Osteocyte (in vitro differentiated cells): ENCODE data around the gene C19orf12. TPM values are rescaled to one million over a fixed set of nuclear protein-coding genes. Genes with fewer than 3 reads are reported as not detected.

Experiments
- DNase-seq: peaks from one replicate; pipeline ENCODE4 v3.0.0; 2021; ENCODE audit warnings: mixed read lengths; ENCODE audit not compliant: unreplicated experiment; ENCODE audit errors: extremely low spot score
- H3K27ac Mint-ChIP-seq: one replicate; pipeline ENCODE4 v1.8.0; 2021; ENCODE audit warnings: mild to moderate bottlenecking, mixed read lengths; ENCODE audit not compliant: unreplicated experiment
- H3K27me3 Mint-ChIP-seq: one replicate; pipeline ENCODE4 v1.8.0; 2021; ENCODE audit warnings: mixed read lengths; ENCODE audit not compliant: unreplicated experiment
- H3K36me3 Mint-ChIP-seq: one replicate; pipeline ENCODE4 v1.8.0; 2021; ENCODE audit warnings: mixed read lengths; ENCODE audit not compliant: unreplicated experiment
- H3K4me1 Mint-ChIP-seq: one replicate; pipeline ENCODE4 v1.8.0; 2021; ENCODE audit warnings: mixed read lengths; ENCODE audit not compliant: unreplicated experiment
- H3K4me3 Mint-ChIP-seq: one replicate; pipeline ENCODE4 v1.8.0; 2021; ENCODE audit warnings: mild to moderate bottlenecking, moderate library complexity, mixed read lengths; ENCODE audit not compliant: unreplicated experiment
- H3K9me3 Mint-ChIP-seq: one replicate; pipeline ENCODE4 v1.8.0; 2021; ENCODE audit warnings: mixed read lengths; ENCODE audit not compliant: unreplicated experiment
- total RNA-seq: library from RNA; stranded (reverse); gene quantifications from 2 replicates; pipeline ENCODE4 v1.2.1, GENCODE V29; 2021
- TF ChIP-seq, protein P1 (sequence below): fragments of 200-600 bp; sonication (generic); IDR thresholded peaks from 2 replicates; pipeline ENCODE4 v1.5.0; 2021; ENCODE audit warnings: antibody characterized with exemption, mild to moderate bottlenecking, moderate library complexity

Gene C19orf12
- total RNA-seq, 1 donor from 2014 or later, result 42.7 TPM

DNA sequence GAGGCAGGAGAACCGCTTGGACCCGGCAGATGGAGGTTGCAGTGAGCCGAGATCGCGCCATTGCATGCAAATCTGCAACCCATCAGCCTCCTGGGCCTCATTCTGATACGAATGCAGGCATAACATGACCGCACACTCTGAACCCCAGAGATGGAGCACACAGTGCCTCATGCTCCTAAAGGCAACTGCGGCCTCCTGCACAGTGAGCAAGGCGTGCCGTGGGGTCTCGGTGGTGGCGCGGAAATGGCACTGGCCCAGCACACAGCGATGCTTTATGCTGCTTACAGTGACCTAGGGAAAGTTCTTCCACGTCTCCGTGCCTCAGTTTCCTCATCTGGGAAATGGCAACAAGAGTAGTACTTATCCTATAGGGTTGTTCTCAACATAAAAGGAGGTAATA, 2.0 kb upstream of the C19orf12 start:
- TF ChIP-seq, protein P1, sequence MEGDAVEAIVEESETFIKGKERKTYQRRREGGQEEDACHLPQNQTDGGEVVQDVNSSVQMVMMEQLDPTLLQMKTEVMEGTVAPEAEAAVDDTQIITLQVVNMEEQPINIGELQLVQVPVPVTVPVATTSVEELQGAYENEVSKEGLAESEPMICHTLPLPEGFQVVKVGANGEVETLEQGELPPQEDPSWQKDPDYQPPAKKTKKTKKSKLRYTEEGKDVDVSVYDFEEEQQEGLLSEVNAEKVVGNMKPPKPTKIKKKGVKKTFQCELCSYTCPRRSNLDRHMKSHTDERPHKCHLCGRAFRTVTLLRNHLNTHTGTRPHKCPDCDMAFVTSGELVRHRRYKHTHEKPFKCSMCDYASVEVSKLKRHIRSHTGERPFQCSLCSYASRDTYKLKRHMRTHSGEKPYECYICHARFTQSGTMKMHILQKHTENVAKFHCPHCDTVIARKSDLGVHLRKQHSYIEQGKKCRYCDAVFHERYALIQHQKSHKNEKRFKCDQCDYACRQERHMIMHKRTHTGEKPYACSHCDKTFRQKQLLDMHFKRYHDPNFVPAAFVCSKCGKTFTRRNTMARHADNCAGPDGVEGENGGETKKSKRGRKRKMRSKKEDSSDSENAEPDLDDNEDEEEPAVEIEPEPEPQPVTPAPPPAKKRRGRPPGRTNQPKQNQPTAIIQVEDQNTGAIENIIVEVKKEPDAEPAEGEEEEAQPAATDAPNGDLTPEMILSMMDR, result no peak
- Mint-ChIP-seq H3K9me3 (no peaks in the 10 kb centered on the region), H3K4me3 (no peak overlapping the region), H3K27me3 (peaks cover 9% of the 10 kb centered on the region), H3K27ac (no peak overlapping the region), H3K36me3 (peaks cover 2% of the 10 kb centered on the region), H3K4me1 (peaks cover 34% of the 10 kb centered on the region)
- DNase-seq, result no peak

DNA sequence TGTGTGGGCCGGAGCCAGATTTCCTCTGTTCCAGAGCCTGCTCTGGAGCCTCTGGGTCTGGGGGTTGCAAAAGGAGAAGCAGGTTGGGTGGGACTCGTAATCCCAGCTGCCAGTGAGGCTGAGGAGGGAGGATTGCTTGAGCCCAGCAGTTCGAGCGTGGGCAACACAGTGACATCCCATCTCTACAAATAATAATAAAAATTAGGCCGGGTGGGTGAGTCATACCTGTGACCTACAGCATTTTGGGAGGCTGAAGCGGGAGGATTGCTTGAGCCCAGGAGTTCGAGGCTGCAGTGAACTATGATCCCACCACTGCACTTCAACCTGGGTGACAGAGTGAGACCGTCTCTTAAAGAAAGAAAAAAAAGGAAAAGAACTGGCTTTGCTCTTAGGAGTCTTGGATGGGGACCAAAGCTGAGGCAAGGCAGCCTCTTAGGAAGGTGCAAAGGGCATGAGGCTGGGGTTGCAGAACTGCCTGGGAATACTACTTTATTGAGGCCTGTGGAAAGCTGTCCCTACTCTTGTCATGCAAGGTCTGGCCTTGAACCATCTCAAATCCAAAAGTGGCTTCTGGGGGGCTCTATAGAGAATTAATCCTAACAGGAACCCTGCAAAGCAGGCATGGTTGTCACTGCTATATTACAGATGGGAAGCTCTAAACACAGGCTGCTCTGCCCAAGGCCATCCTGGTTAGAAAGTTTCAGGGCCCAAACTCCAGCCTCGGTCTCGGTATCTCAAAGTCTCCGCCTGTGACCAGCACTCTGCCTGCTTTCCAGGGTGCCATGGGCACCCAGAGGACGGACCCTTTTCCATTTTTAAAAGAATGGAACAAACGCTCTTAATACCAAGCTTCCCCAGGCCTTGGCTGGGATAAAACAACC, 880 bp upstream of the C19orf12 start:
- Mint-ChIP-seq H3K4me3 (peak overlapping the region; percentile 85), H3K27ac (peak overlapping the region; percentile 90), H3K36me3 (peaks cover 2% of the 10 kb centered on the region), H3K27me3 (peaks cover 2% of the 10 kb centered on the region), H3K9me3 (no peaks in the 10 kb centered on the region), H3K4me1 (peaks cover 34% of the 10 kb centered on the region)
- DNase-seq, result no peak
- TF ChIP-seq, protein P1, result no peak

DNA sequence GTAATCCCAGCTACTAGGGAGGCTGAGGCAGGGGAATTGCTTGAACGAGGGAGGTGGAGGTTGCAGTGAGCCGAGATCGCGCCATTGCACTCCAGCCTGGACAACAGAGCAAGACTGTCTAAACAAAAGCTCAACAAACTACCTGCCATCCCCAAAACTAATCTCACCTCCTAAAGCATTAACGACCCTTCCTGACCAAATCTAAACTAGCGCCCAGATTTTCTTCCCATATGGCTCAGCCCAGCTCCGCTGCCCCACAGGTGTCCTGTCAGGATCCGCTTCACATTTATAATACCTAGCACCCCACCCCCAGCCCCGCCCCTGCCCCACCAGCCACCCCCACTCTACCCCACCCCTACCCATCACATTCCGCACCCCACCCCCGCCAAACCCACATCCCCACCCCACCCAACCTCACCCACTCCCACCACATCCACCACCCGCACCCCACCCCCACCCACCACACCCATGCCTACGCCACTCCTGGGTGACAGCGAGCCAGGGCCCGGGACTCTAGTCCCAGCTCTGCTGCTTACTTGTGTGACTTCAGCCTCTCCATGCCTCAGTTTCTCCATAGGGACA, 599 bp downstream of the C19orf12 start:
- Mint-ChIP-seq H3K4me3 (peak overlapping the region; percentile 85), H3K9me3 (no peaks in the 10 kb centered on the region), H3K36me3 (peaks cover 2% of the 10 kb centered on the region), H3K27me3 (no peaks in the 10 kb centered on the region), H3K27ac (peak overlapping the region; percentile 63), H3K4me1 (peaks cover 34% of the 10 kb centered on the region)
- DNase-seq, result no peak
- TF ChIP-seq, protein P1, result no peak

DNA sequence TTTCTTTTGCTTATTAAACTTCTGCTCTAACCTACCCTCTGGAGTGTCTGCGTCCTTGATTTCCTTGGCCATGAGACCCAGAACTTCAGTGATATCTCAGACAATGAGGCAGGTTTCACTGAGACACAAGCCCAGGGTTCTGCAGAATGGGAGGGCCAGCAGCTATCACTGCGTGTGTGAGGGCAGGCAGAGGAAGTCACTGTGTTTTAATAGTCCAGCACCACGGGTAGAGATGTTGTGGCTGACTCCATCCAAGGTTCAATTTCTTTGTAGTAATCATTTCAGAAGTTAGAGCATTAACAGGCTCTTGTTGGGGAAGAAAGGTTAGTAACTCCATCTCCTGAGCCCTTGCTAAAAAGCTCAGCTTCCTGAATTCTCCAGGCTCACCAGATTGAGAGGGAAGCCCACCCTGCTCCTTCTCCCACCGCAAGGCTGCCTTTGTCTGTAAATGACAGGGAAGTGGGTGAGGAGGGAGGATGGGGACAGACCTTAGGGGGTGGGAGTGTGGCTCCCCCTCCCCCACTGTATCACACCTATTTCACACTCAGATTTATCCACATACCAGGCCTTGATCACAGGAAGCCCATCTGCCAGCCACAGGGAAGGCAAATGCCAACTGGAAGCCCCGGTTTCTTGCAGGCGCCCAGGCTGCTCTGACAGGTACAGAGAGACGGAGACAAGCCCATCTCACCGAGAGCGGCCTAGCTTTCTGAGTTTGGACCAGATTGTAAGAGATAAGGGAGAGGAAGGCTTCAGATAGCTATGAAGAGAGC, 2.1 kb downstream of the C19orf12 start:
- Mint-ChIP-seq H3K27ac (no peak overlapping the region), H3K4me1 (peaks cover 40% of the 10 kb centered on the region)

More for the DNA sequence above, 2.1 kb downstream of the C19orf12 start:
- Mint-ChIP-seq H3K36me3 (peaks cover 2% of the 10 kb centered on the region), H3K4me3 (peak overlapping the region; percentile 18), H3K9me3 (no peaks in the 10 kb centered on the region), H3K27me3 (no peaks in the 10 kb centered on the region)
- TF ChIP-seq, protein P1, result no peak
- DNase-seq, result no peak
